ENCODE data around the gene PCYT2. TPM values are rescaled to one million over a fixed set of nuclear protein-coding genes. Genes with fewer than 3 reads are reported as not detected.
A peak's percentile ranks its signal among the peaks of the same experiment; 100 is the strongest.

Gene PCYT2
- total RNA-seq, 1 experiment from 2014 or later: 55.4 TPM

- Histone ChIP-seq H3K4me3 (ENCODE audit: low read depth, low read length, poor library complexity, severe bottlenecking) (peak overlapping the region; percentile 94), H3K9me3 (ENCODE audit: low read depth, low read length, poor library complexity, severe bottlenecking) (no peaks in the 10 kb centered on the region), H3K36me3 (ENCODE audit: insufficient read depth, low read length, poor library complexity, severe bottlenecking) (peaks cover 4% of the 10 kb centered on the region), H3K27ac (ENCODE audit: low read depth, low read length, poor library complexity, severe bottlenecking) (peak overlapping the region; percentile 73), H3K4me1 (ENCODE audit: insufficient read depth, low read length, poor library complexity, severe bottlenecking) (peaks cover 22% of the 10 kb centered on the region), H3K27me3 (replicated peaks; ENCODE audit: insufficient read depth, low read depth, low read length, poor library complexity) (no peaks in the 10 kb centered on the region)
- BruUV-seq (replicated peaks): no TSS peak
- DNase-seq (ENCODE audit: low spot score): no peak
- CTCF ChIA-PET: no interaction called here
- POLR2A ChIA-PET (ENCODE audit: low non-redundant PET): no interaction called here
- intact Hi-C loops (cut with micrococcal nuclease; ENCODE audit: unreplicated experiment): no loop called here
- TF ChIP-seq EZH2 (IDR thresholded peaks at IDR 0.05; ENCODE audit: borderline replicate concordance, low read depth, low read length, poor library complexity, severe bottlenecking) (no peak), CTCF (conservative IDR thresholded peaks at IDR 0.05; ENCODE audit: low read depth, low read length) (no peak)
These were observed 18.3 kb upstream of the PCYT2 start for GRCh38 chr17:81929253-81930141.

- Histone ChIP-seq H3K4me1 (ENCODE audit: insufficient read depth, low read length, poor library complexity, severe bottlenecking) (peaks cover 30% of the 10 kb centered on the region), H3K27me3 (replicated peaks; ENCODE audit: insufficient read depth, low read depth, low read length, poor library complexity) (no peaks in the 10 kb centered on the region), H3K4me3 (ENCODE audit: low read depth, low read length, poor library complexity, severe bottlenecking) (peak overlapping the region; percentile 94), H3K27ac (ENCODE audit: low read depth, low read length, poor library complexity, severe bottlenecking) (peak overlapping the region; percentile 73), H3K9me3 (ENCODE audit: low read depth, low read length, poor library complexity, severe bottlenecking) (no peaks in the 10 kb centered on the region), H3K36me3 (ENCODE audit: insufficient read depth, low read length, poor library complexity, severe bottlenecking) (peaks cover 4% of the 10 kb centered on the region)
- DNase-seq (ENCODE audit: low spot score): no peak
- intact Hi-C loops (cut with micrococcal nuclease; ENCODE audit: unreplicated experiment): no loop called here
- no peak for TF ChIP-seq CTCF (conservative IDR thresholded peaks at IDR 0.05; ENCODE audit: low read depth, low read length)
- no TSS peak for BruUV-seq (replicated peaks)
- CTCF ChIA-PET: interaction anchor here (1.0 kb wide), 1 partner anchor 31 kb away, joined by 3 read pairs; no protein-coding TSS in a partner anchor
- POLR2A ChIA-PET (ENCODE audit: low non-redundant PET): no interaction called here
These were observed 17.5 kb upstream of the PCYT2 start for GRCh38 chr17:81928544-81929252.

GRCh38 chr17:81927653-81928543, 16.7 kb upstream of the PCYT2 start, which contains the start of gene MAFG:
TSS of gene MAFG (minus strand) at chr17:81927735. CDS start at chr17:81923185, 4,550 bp downstream.
- peak; percentile 97 for DNase-seq (ENCODE audit: low spot score)
- Histone ChIP-seq H3K27ac (ENCODE audit: low read depth, low read length, poor library complexity, severe bottlenecking) (peak within 1 kb of the TSS; percentile 92), H3K9me3 (ENCODE audit: low read depth, low read length, poor library complexity, severe bottlenecking) (no peaks in the 10 kb centered on the region), H3K36me3 (ENCODE audit: insufficient read depth, low read length, poor library complexity, severe bottlenecking) (peaks cover 2% of the 10 kb centered on the region), H3K4me1 (ENCODE audit: insufficient read depth, low read length, poor library complexity, severe bottlenecking) (peaks cover 37% of the 10 kb centered on the region), H3K4me3 (ENCODE audit: low read depth, low read length, poor library complexity, severe bottlenecking) (peak within 1 kb of the TSS; percentile 94), H3K27me3 (replicated peaks; ENCODE audit: insufficient read depth, low read depth, low read length, poor library complexity) (no peaks in the 10 kb centered on the region)
- TF ChIP-seq EZH2 (IDR thresholded peaks at IDR 0.05; ENCODE audit: borderline replicate concordance, low read depth, low read length, poor library complexity, severe bottlenecking) (no peak), CTCF (conservative IDR thresholded peaks at IDR 0.05; ENCODE audit: low read depth, low read length) (peak; percentile 55; the same call in 1 of the 2 replicates)
- intact Hi-C loops (cut with micrococcal nuclease; ENCODE audit: unreplicated experiment): no loop called here
- POLR2A ChIA-PET (ENCODE audit: low non-redundant PET): interaction anchor here (0.6 to 0.7 kb wide), 2 partner anchors 218 to 1025 kb away, joined by 5 to 16 read pairs; no protein-coding TSS in a partner anchor
- CTCF ChIA-PET: interaction anchor here (0.5 to 1.0 kb wide), 2 partner anchors 32 to 217 kb away, joined by 3 read pairs; no protein-coding TSS in a partner anchor
- BruUV-seq (replicated peaks): no TSS peak
